H1 (cell line): ENCODE data around the gene FRMPD4. TPM values are rescaled to one million over a fixed set of nuclear protein-coding genes. Genes with fewer than 3 reads are reported as not detected.

Experiments
- CTCF ChIA-PET: fragments of 300-600 bp; sonication (Branson Sonifier 250); formaldehyde crosslinking; loops from one replicate; lab custom pipeline; 2021; ENCODE audit not compliant: partially characterized antibody; lab: Charles Lee
- POLR2A ChIA-PET: fragments of 300-600 bp; sonication (Branson Sonifier 250); formaldehyde crosslinking; loops from one replicate; lab custom pipeline; 2021; ENCODE audit warnings: inconsistent platforms; ENCODE audit not compliant: partially characterized antibody; lab: Charles Lee
- DNase-seq, 2 experiments: peaks; one replicate each; pipeline versions ENCODE4 v3.0.0 to v3.0.0-alpha.2; 2010 to 2022; ENCODE audit warnings: low spot score in 2 of 2, low read depth in 1 of 2, mixed read lengths in 1 of 2
- FAIRE-seq: peaks from 2 replicates; lab custom pipeline; 2011; peaks lifted over from hg19 to GRCh38; lab: Jason Lieb, UNC
- H2AFZ ChIP-seq: 2 replicates; pipeline ENCODE4 v1.8.1; 2012; ENCODE audit warnings: low read length, inconsistent platforms
- H2AK5ac ChIP-seq: 2 replicates; pipeline ENCODE4 v1.6.1; 2013; ENCODE audit warnings: low read depth, low read length
- H2BK120ac ChIP-seq: replicated peaks from 2 replicates; pipeline ENCODE3; 2013; ENCODE audit warnings: low read depth, low read length, inconsistent platforms
- H2BK12ac ChIP-seq: 2 replicates; pipeline ENCODE4 v1.6.1; 2013; ENCODE audit warnings: low read depth, low read length
- H2BK15ac ChIP-seq: 2 replicates; pipeline ENCODE4 v1.6.1; 2013; ENCODE audit warnings: low read length
- H2BK20ac ChIP-seq: 2 replicates; pipeline ENCODE4 v1.6.1; 2013; ENCODE audit warnings: low read length
- H2BK5ac ChIP-seq: 2 replicates; pipeline ENCODE4 v1.6.1; 2013; ENCODE audit warnings: low read depth, low read length
- H3K14ac ChIP-seq: 2 replicates; pipeline ENCODE4 v1.6.1; 2013; ENCODE audit warnings: inconsistent platforms; ENCODE audit not compliant: insufficient read length
- H3K18ac ChIP-seq: 2 replicates; pipeline ENCODE4 v1.6.1; 2013; ENCODE audit warnings: low read length; ENCODE audit errors: extremely low read depth
- H3K23ac ChIP-seq: 2 replicates; pipeline ENCODE4 v1.6.1; 2013; ENCODE audit warnings: inconsistent platforms; ENCODE audit not compliant: insufficient read length
- H3K23me2 ChIP-seq: 2 replicates; pipeline ENCODE4 v1.6.1; 2013; ENCODE audit warnings: low read depth, low read length
- H3K27ac ChIP-seq: 2 replicates; pipeline ENCODE4 v1.6.1; 2011; ENCODE audit warnings: low read depth, low read length, inconsistent platforms
- H3K27me3 ChIP-seq, 4 experiments: replicated peaks in 1 of 4; 1 replicate in 1 of 4; 2 replicates in 3 of 4; pipeline versions ENCODE4 v1.6.1 to v1.8.1; 2011 to 2013; ENCODE audit warnings: low read length in 3 of 4, mild to moderate bottlenecking in 3 of 4, inconsistent platforms in 2 of 4, mixed read lengths in 2 of 4, moderate library complexity in 1 of 4; ENCODE audit not compliant: control insufficient read depth in 3 of 4, insufficient read depth in 3 of 4; ENCODE audit errors: extremely low read depth in 1 of 4
- H3K36me3 ChIP-seq, 4 experiments: 2 replicates each; pipeline versions ENCODE4 v1.6.1 to v1.8.1; 2011 to 2013; ENCODE audit warnings: mild to moderate bottlenecking in 4 of 4, low read length in 3 of 4, moderate library complexity in 2 of 4, control low read depth in 1 of 4, inconsistent platforms in 1 of 4; ENCODE audit not compliant: insufficient read depth in 4 of 4, control insufficient read depth in 2 of 4
- H3K4ac ChIP-seq: replicated peaks from 2 replicates; pipeline ENCODE3; 2013; ENCODE audit warnings: low read length, low read depth, mixed read lengths, inconsistent platforms; ENCODE audit not compliant: insufficient read length
- H3K4me1 ChIP-seq, 4 experiments: replicated peaks in 1 of 4; 1 replicate in 1 of 4; 2 replicates in 3 of 4; pipeline versions ENCODE4 v1.6.1 to v1.8.1; 2011 to 2013; ENCODE audit warnings: low read length in 3 of 4, inconsistent platforms in 2 of 4, mixed read lengths in 1 of 4; ENCODE audit not compliant: insufficient read depth in 4 of 4, control insufficient read depth in 3 of 4
- H3K4me2 ChIP-seq, 2 experiments: 2 replicates each; pipeline versions ENCODE4 v1.6.1 to v1.8.1; 2011 to 2013; ENCODE audit warnings: low read depth in 2 of 2, low read length in 2 of 2, control low read depth in 1 of 2, inconsistent platforms in 1 of 2, mild to moderate bottlenecking in 1 of 2; ENCODE audit not compliant: insufficient read depth in 1 of 2
- H3K4me3 ChIP-seq, 4 experiments: fragments of 200-600, 300-600 bp in 1 of 4; sonication (generic), shearing (Covaris generic), sonication (Bioruptor Twin) in 1 of 4; 2 replicates each; pipeline versions ENCODE4 v1.5.1 to v1.8.1; 2011 to 2016; ENCODE audit warnings: low read length in 4 of 4, low read depth in 3 of 4, control low read depth in 2 of 4, inconsistent platforms in 2 of 4, mild to moderate bottlenecking in 2 of 4, mixed read lengths in 1 of 4, moderate library complexity in 1 of 4; ENCODE audit not compliant: insufficient read depth in 2 of 4; ENCODE audit errors: extremely low read depth in 1 of 4
- H3K56ac ChIP-seq: replicated peaks from 2 replicates; pipeline ENCODE3; 2013; ENCODE audit warnings: low read depth, mild to moderate bottlenecking, mixed read lengths, low read length, inconsistent platforms; ENCODE audit not compliant: insufficient read length
- H3K79me1 ChIP-seq: 2 replicates; pipeline ENCODE4 v1.6.1; 2013; ENCODE audit warnings: low read depth, low read length, control low read depth
- H3K79me2 ChIP-seq, 2 experiments: 2 replicates each; pipeline versions ENCODE4 v1.6.1 to v1.8.1; 2012 to 2013; ENCODE audit warnings: low read length in 2 of 2, mild to moderate bottlenecking in 2 of 2, inconsistent platforms in 1 of 2; ENCODE audit not compliant: insufficient read depth in 2 of 2, control insufficient read depth in 1 of 2
- H3K9ac ChIP-seq, 4 experiments: replicated peaks in 1 of 4; 1 replicate in 1 of 4; 2 replicates in 3 of 4; pipeline versions ENCODE4 v1.6.1 to v1.8.1; 2011 to 2013; ENCODE audit warnings: low read depth in 3 of 4, low read length in 3 of 4, control low read depth in 2 of 4, mild to moderate bottlenecking in 2 of 4, moderate library complexity in 2 of 4, inconsistent platforms in 1 of 4; ENCODE audit errors: extremely low read depth in 1 of 4
- H3K9me3 ChIP-seq, 2 experiments: 2 replicates each; pipeline versions ENCODE4 v1.6.1 to v1.8.1; 2012 to 2013; ENCODE audit warnings: mild to moderate bottlenecking in 2 of 2, moderate library complexity in 2 of 2, control low read depth in 1 of 2, inconsistent platforms in 1 of 2, low read depth in 1 of 2, low read length in 1 of 2, mixed read lengths in 1 of 2; ENCODE audit not compliant: insufficient read depth in 2 of 2
- H4K20me1 ChIP-seq, 2 experiments: replicated peaks in 1 of 2; 2 replicates each; pipeline versions ENCODE3 to v1.8.1; 2011 to 2013; ENCODE audit warnings: inconsistent platforms in 2 of 2, low read length in 2 of 2, mild to moderate bottlenecking in 1 of 2; ENCODE audit not compliant: insufficient read depth in 2 of 2, control insufficient read depth in 1 of 2
- H4K5ac ChIP-seq: 2 replicates; pipeline ENCODE4 v1.6.1; 2013; ENCODE audit warnings: low read length, low read depth, mixed read lengths, inconsistent platforms; ENCODE audit not compliant: insufficient read length
- H4K8ac ChIP-seq: 2 replicates; pipeline ENCODE4 v1.8.0; 2013; ENCODE audit warnings: mild to moderate bottlenecking, moderate library complexity, low read length, inconsistent platforms; ENCODE audit not compliant: insufficient read depth; ENCODE audit errors: extremely low read depth
- H4K91ac ChIP-seq: replicated peaks from 2 replicates; pipeline ENCODE3; 2013; ENCODE audit warnings: low read length, mixed read lengths, inconsistent platforms; ENCODE audit not compliant: insufficient read length
- EZH2 ChIP-seq: fragments of 200-600 bp; sonication (generic); IDR thresholded peaks from 2 replicates; pipeline ENCODE4 v1.7.1; 2012; ENCODE audit warnings: low read depth, mild to moderate bottlenecking, moderate library complexity, low read length, inconsistent platforms; ENCODE audit not compliant: severe bottlenecking
- POLR2A ChIP-seq, 2 experiments: IDR thresholded peaks; 1 replicate in 1 of 2; 2 replicates in 1 of 2; pipeline ENCODE4 v1.6.1; 2011; ENCODE audit warnings: low read depth in 2 of 2, low read length in 2 of 2, mild to moderate bottlenecking in 2 of 2; ENCODE audit errors: control extremely low read depth in 1 of 2
- WGBS, 2 experiments: shearing (Covaris generic) in 1 of 2; methylation state at CpG; one replicate each; pipeline versions ENCODE4 v1.1.6 to v1.1.7; 2013 to 2015; ENCODE audit warnings: low lambda C conversion rate in 2 of 2, mixed read lengths in 2 of 2, inconsistent platforms in 1 of 2, low coverage in 1 of 2, missing lambda C conversion rate in 1 of 2; ENCODE audit not compliant: insufficient replicate concordance in 2 of 2, insufficient coverage in 1 of 2, insufficient read length in 1 of 2; ENCODE audit errors: extremely low coverage in 1 of 2, missing lambda C conversion rate in 1 of 2; 5-methylcytosine and 5-hydroxymethylcytosine counted together
- polyA plus RNA-seq, 7 experiments: library from polyadenylated mRNA; depleted of rRNA in 3 of 7; stranded (reverse) in 5 of 7; unstranded in 2 of 7; fragments of >200 nt in 5 of 7; fragments of 200-250 nt in 2 of 7; gene quantifications; 1 replicate in 5 of 7; 2 replicates in 1 of 7; 4 replicates in 1 of 7; pipeline versions ENCODE4 v1.2.1 to v1.2.3, GENCODE V29; 2011 to 2013; ENCODE audit warnings: missing spikeins in 2 of 7, mixed read lengths in 2 of 7
- total RNA-seq: library from RNA; stranded (reverse); fragmentation: NEBNext Ultra II Directional; extraction: Animal tissue kit (Norgen Biotek cat#: 25700); gene quantifications from 2 replicates; pipeline ENCODE4 v1.2.1, GENCODE V29; 2021

The FRMPD4 gene
- total and polyA plus RNA-seq, 2 of the 8 experiments (the other 6 are each of a cell fraction or from before 2014, with no cell fraction given) = 0.02 to 0.37 TPM

- Histone ChIP-seq H3K79me1 (no peaks in the 10 kb centered on the region), H3K9ac (no peak overlapping the region), H2AK5ac (no peak overlapping the region), H3K27me3 (no peaks in the 10 kb centered on the region), H2BK120ac (no peak overlapping the region), H3K4me3 (no peak overlapping the region), H4K5ac (no peak overlapping the region), H4K20me1 (no peaks in the 10 kb centered on the region), H3K56ac (no peak overlapping the region), H3K79me2 (no peaks in the 10 kb centered on the region), H4K91ac (no peak overlapping the region), H3K14ac (no peak overlapping the region), H4K8ac (no peak overlapping the region), H3K27ac (no peak overlapping the region), H2BK15ac (no peak overlapping the region), H2BK5ac (no peak overlapping the region), H2AFZ (no peak overlapping the region), H3K18ac (no peak overlapping the region), H2BK12ac (no peak overlapping the region), H3K36me3 (no peaks in the 10 kb centered on the region), H3K4me2 (no peak overlapping the region), H3K23ac (no peak overlapping the region), H3K4me1 (no peaks in the 10 kb centered on the region), H3K23me2 (no peaks in the 10 kb centered on the region), H3K4ac (no peak overlapping the region), H3K9me3 (no peaks in the 10 kb centered on the region), H2BK20ac (no peak overlapping the region)
- DNase-seq = no peak
- no peak for FAIRE-seq
- ChIA-PET POLR2A (no interaction called here), CTCF (interaction anchor here (1.3 kb wide), 1 partner anchor 9 kb away, joined by 4 read pairs; no protein-coding TSS in a partner anchor)
- 100% methylated on average over 1 of the region's 1 CpG; no CpG with 5 or more reads in 1 of the 2 experiments for WGBS, 2 experiments
- TF ChIP-seq POLR2A (IDR thresholded peaks at IDR 0.05; ENCODE audit: control extremely low read depth in 1 of 2, low read depth in 2 of 2, low read length in 2 of 2) (no peak), EZH2 (no peak)
Observed at GRCh38 chrX:12089740-12090139, 48.5 kb upstream of the FRMPD4 start.
